Mucosa of rectum (tissue), 2 donors: ENCODE data around the gene PPDPF.

Source experiments
- H3K27ac ChIP-seq, 2 donors: one replicate each; pipeline ENCODE4 v1.7.0; 2013; ENCODE audit warnings: inconsistent platforms in 2 of 2, low read depth in 2 of 2, low read length in 2 of 2
- H3K27me3 ChIP-seq, 2 donors: one replicate each; pipeline ENCODE4 v1.7.0; 2013; ENCODE audit warnings: low read length in 2 of 2; ENCODE audit not compliant: control insufficient read depth in 2 of 2, insufficient read depth in 2 of 2
- H3K36me3 ChIP-seq, 2 donors: one replicate each; pipeline ENCODE4 v1.7.0; 2013; ENCODE audit warnings: low read length in 2 of 2; ENCODE audit not compliant: control insufficient read depth in 2 of 2, insufficient read depth in 2 of 2
- H3K4me1 ChIP-seq, 2 donors: one replicate each; pipeline ENCODE4 v1.7.0; 2013; ENCODE audit warnings: low read length in 2 of 2, mild to moderate bottlenecking in 1 of 2; ENCODE audit not compliant: control insufficient read depth in 2 of 2, insufficient read depth in 2 of 2
- H3K4me3 ChIP-seq, 2 donors: one replicate each; pipeline ENCODE4 v1.7.0; 2013; ENCODE audit warnings: low read length in 2 of 2
- H3K9ac ChIP-seq, 2 donors: one replicate each; pipeline ENCODE4 v1.7.0; 2013; ENCODE audit warnings: low read length in 2 of 2, low read depth in 1 of 2, mild to moderate bottlenecking in 1 of 2
- H3K9me3 ChIP-seq, 2 donors: one replicate each; pipeline ENCODE4 v1.7.0; 2013; ENCODE audit warnings: low read length in 2 of 2; ENCODE audit not compliant: control insufficient read depth in 2 of 2
- donor health status: healthy.
- donor health status: Normal muscosa, but diverticular disease.

The PPDPF gene

DNA sequence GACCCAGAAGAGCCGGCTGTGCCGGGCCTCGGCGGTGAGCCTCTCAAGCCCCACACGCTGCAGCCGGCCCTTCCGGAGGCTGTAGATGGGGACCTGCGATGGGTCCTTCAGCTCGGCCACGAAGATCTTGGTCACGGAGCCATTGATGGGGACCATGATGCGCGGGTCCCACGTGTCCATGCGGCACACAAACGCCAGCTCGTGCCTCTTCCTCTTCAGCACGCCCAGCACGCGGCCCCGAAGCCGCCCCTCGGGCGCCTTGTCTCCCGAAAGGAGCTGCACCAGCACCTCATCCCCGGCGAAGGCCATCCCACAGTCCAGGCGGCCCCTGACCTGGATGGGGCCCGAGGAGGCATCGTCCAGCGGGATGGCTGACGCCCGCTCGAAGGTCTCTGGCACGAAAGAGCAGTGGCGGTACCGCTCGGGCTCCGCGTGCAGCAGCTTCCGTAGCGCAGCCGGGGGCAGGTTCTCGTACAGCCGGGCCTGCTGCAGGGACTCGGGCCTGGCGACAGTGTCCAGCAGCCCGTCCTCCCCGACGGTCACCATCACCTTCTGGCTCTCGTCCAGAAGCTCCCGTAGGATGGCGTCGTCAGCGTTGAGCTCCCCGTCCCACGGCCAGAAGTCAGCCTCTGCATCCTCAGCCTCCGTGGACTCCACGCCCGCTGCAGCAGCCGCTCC lies 44.6 kb downstream of the PPDPF start:
- Histone ChIP-seq H3K4me3 (no peak overlapping the region), H3K9ac (no peak overlapping the region), H3K36me3 (peaks cover 30 to 33% of the 10 kb centered on the region in 2 donors), H3K4me1 (peaks cover 0 to 5% of the 10 kb centered on the region in 2 donors), H3K27ac (no peak overlapping the region), H3K9me3 (no peaks in the 10 kb centered on the region), H3K27me3 (no peaks in the 10 kb centered on the region)

DNA sequence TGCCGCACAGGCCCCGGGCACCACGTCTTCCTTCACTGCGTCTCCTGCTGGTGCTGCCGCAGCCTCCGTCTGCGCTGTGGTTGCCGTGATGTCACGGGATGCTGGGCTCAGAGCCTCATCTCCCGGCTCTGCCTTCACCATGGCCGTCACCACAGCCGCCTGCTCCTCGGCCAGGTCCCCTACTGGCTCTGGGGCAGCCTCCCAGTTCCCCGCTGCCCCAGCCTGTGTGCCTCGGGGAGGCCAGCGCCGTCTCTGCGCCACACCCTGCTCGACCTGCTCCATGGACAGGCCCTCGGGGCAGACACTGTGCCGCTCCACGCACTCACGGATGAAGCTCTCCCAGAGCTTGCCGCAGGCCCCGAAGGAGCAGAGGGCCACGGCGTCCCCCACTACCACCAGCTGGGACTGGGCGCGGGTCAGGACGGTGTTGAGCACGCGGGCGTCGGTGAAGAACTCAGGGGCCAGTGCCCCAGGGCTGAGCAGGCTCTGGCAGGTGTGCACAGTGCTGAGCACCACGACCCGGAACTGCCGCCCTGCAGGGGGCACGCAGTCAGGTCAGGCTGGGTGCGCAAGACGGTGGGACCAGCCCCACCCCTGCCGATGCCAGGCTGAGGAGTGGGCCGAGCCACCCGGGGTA lies 45.3 kb downstream of the PPDPF start:
- Histone ChIP-seq H3K27ac (no peak overlapping the region), H3K4me3 (no peak overlapping the region), H3K36me3 (peaks cover 23 to 27% of the 10 kb centered on the region in 2 donors), H3K9me3 (no peaks in the 10 kb centered on the region), H3K4me1 (peaks cover 0 to 5% of the 10 kb centered on the region in 2 donors), H3K9ac (no peak overlapping the region), H3K27me3 (no peaks in the 10 kb centered on the region)

DNA sequence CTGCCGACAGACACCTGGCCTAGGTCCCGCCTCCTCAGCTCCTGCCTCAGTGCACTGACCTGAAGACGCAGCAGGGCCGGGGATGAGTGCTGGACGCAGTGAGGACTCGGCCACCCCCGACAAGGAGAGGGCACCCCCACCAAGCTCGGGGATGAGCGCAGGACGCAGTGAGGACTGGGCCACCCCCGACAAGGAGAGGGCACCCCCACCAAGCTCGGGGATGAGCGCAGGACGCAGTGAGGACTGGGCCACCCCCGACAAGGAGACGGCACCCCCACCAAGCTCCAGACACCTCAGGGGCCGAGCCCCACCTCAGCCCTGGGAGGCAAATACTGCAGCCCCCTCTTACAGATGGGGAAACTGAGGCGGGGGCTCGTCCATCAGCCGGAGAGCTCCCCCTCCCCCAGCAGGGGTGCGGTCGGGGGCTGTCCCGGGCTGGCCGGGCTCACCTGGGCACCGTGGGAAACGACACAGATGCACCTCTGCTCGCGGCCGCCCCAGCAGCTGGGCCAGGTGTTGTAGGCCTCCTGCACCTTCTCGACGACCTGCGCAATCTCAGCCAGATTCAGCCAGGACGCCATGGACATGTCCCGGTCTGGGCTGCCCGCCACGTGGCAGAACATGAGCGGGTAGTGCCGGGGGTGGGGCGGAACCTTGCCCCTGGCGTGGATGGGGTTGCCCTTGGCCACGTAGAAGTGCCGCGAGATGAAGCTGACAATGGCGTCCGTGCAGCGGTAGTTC lies 46.0 kb downstream of the PPDPF start:
- H3K4me1 ChIP-seq = peaks cover 0 to 5% of the 10 kb centered on the region in 2 donors
- H3K4me3 ChIP-seq = no peak overlapping the region
- no peak overlapping the region for H3K9ac ChIP-seq
- H3K36me3 ChIP-seq = peaks cover 22% of the 10 kb centered on the region in 2 donors
- H3K27ac ChIP-seq = peak overlapping the region in 1 of 2 donors; percentile 9
- no peaks in the 10 kb centered on the region for H3K27me3 ChIP-seq
- H3K9me3 ChIP-seq = no peaks in the 10 kb centered on the region

DNA sequence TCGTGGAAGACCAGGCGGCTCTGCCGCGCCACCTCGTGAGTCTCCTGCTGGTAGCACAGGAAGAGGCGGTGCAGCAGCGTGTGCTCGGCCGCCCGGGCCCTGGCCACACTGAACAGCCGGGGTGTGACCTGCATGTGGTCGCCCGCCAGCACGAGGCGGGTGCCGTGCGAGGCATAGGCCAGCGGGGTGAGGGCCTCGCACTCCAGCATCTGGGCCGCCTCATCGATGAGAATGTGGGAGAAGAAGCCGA lies 46.5 kb downstream of the PPDPF start:
- H3K36me3 ChIP-seq = peaks cover 22% of the 10 kb centered on the region in 2 donors
- no peak overlapping the region for H3K4me3 ChIP-seq
- no peaks in the 10 kb centered on the region for H3K9me3 ChIP-seq
- peak overlapping the region; percentile 9 to 21 for H3K27ac ChIP-seq
- no peak overlapping the region for H3K9ac ChIP-seq
- no peaks in the 10 kb centered on the region for H3K27me3 ChIP-seq
- H3K4me1 ChIP-seq = peaks cover 0 to 5% of the 10 kb centered on the region in 2 donors

DNA sequence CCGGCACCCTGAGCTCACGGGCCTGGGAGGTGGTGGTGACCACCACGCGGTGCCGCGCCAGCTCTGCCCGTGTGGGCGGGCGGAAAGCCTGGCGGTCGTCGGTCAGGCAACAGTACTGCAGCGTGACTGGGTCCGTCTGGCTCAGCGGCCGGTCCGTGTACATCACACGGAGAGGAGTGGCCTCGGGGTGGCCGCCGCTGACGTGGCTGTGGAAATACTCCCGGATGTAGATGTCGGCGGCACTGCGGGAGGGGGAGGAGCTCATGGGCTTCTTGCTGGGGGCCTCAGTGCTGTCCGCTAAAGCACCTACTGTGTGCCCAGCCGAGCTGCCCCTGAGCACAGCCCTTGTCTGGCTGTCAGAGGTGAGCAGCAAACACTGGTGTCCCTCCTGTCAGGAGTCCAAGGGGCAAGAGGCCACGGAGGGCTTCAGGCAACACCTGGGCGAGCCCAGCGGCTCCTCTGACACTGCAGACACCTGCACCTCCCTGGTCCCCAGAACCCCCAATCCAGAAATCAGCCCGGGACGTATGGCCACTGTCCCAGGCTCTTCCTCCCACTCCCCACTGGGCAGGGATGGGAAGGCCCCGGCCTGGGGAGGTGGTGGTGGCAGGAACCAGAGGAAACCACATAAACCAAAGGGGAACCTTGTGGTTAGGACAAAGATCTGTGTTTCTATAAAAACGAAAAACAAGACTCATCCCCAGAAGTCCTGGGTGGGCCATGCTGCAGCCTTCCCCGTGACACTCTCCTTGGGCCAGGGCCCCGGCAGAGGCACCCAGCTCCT lies 47.0 kb downstream of the PPDPF start:
- peak overlapping the region in 1 of 2 donors; percentile 3 for H3K9ac ChIP-seq
- H3K27me3 ChIP-seq = no peaks in the 10 kb centered on the region
- no peaks in the 10 kb centered on the region for H3K9me3 ChIP-seq
- H3K4me1 ChIP-seq = peaks cover 0 to 5% of the 10 kb centered on the region in 2 donors
- H3K36me3 ChIP-seq = peaks cover 19 to 22% of the 10 kb centered on the region in 2 donors
- H3K27ac ChIP-seq = peak overlapping the region; percentile 21 to 70
- peak overlapping the region in 1 of 2 donors; percentile 50 for H3K4me3 ChIP-seq

DNA sequence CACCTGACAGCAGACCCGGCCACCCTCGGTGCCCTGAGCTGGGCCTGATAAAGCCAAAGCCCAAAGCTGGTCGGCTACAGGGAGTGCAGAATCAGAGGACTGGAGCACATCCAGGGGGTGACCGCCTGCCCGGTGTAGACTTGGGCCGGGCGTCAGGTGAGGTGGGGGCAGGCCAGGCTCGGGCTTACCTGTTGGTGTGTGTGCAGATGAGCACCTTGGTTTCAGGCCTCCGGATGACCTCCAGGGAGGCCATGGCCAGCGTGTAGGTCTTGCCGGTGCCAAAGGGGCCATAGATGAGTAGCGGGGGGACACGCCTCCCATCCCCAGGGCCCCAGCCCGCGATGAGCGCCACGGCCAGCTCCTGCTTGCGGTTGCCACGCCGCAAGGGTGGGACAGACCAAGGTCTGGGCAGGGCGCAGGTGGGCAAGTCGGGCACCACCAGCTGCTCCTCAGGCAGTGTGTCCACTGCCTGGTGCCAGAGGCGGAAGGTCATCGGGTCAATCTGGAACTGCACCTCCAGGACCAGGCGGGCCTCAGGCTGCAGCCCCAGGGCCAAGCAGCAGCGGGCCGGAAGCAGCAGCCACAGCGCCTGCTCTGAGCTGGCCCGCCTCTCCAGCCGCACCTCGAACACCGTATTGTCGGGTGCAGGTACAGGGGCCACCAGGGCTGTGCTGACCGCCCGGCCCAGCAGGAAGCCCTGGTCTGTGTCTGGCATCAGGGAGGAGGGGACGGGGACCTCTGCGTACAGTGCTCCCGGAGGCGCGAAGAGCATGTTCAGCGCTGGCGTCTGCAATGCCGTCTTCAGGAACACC lies 47.8 kb downstream of the PPDPF start:
- H3K9me3 ChIP-seq = no peaks in the 10 kb centered on the region
- peak overlapping the region in 1 of 2 donors; percentile 70 for H3K27ac ChIP-seq
- peaks cover 15 to 17% of the 10 kb centered on the region in 2 donors for H3K36me3 ChIP-seq
- no peaks in the 10 kb centered on the region for H3K27me3 ChIP-seq
- H3K4me1 ChIP-seq = peaks cover 4 to 8% of the 10 kb centered on the region in 2 donors
- H3K9ac ChIP-seq = peak overlapping the region in 1 of 2 donors; percentile 3
- H3K4me3 ChIP-seq = peak overlapping the region in 1 of 2 donors; percentile 26

DNA sequence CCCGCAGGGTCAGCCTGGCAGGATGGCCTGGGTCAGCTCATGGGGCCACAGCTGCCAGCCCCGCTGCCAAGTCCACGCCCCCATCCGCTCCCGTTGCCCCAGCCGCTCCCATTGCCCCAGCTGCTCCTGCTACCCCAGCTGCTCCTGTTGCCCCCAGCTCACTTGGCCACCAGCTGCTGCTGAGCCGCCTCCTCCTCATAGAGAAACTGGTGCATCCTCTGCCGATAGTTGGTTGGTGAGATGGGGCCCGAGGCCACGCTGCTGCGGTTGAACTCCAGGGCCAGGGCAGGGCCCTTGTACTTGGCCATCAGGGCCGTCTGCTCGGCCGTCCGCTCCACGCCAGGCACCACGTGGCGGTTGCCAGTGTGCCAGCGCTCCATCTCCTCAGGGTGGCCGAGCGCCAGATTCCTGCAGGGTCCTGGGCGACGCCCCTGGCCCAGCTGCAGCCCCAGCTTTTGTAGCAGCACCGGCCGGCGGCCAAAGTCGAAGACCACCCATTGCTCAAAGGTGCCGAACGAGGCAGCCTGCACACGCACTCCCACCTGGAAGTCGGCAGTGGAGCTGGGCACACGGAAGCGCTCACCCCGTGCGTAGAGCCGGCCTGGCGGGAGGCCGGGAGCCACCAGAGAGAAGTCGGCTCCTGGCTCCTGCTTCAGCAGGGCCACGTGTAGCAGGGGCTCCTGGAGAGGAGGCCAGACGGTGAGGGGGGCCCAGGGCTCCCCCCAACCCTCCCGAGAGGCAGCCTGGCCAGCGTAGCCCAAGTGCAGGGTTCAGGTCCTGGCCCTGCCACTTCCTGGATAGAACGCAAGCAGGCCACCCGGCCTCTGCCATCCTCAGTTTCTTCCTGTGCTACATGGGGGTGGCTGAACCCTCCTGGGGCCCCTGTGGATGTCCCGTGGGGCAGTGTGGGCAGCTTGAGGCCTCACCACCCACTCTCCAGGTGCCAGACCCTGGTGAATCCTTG lies 48.7 kb downstream of the PPDPF start:
- no peak overlapping the region for H3K27ac ChIP-seq
- no peak overlapping the region for H3K9ac ChIP-seq
- peaks cover 6 to 12% of the 10 kb centered on the region in 2 donors for H3K36me3 ChIP-seq
- H3K9me3 ChIP-seq = no peaks in the 10 kb centered on the region
- no peaks in the 10 kb centered on the region for H3K27me3 ChIP-seq
- H3K4me3 ChIP-seq = no peak overlapping the region
- H3K4me1 ChIP-seq = peaks cover 6 to 13% of the 10 kb centered on the region in 2 donors

DNA sequence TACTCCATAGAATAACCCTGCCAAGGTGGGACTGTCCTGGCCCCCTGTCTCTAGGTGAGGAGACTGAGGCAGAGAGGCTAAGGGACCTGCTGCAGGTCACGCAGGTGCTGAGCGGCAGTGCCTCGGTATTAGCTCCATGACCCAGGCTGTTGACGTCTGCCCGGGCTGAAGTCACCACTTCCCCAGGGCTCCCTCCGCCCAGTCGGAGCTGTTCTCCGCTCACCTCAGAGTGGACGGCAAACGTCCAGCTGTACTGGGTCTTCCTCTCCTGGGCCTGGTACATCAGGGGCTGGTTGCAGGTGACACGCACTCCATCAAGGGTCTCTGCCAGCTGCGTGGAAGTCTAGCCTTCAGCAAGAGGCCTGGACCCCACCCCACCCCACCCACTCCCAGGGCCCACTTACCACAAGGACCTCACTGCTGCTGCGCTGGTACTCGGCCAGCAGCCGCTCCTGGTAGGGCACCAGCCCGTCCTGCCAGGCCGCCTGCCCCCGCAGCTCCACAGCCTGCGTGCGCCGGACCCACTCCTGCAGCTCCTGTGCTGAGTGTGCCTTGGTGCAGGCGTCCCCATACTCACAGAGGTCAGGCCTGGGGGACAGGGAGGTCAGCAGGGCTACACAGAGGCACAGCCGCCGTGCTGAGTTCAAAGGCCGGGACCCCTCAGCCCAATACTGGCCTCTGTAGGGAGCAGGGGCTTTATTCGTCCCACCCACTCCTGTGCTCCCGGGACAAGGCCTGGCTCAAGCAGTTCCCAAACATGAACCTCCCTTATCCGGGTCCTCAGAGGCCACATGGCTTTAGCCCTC lies 49.9 kb downstream of the PPDPF start:
- Histone ChIP-seq H3K27ac (no peak overlapping the region), H3K27me3 (no peaks in the 10 kb centered on the region), H3K4me1 (peaks cover 6 to 15% of the 10 kb centered on the region in 2 donors), H3K4me3 (no peak overlapping the region), H3K9me3 (no peaks in the 10 kb centered on the region), H3K36me3 (peaks cover 0 to 6% of the 10 kb centered on the region in 2 donors), H3K9ac (no peak overlapping the region)
